Ovary (tissue), 3 donors: Measurements from ENCODE around the gene IQCN.

Source experiments
- CTCF ChIP-seq, 3 donors: fragments of 450-650 bp in 2 of 3; fragments of 200-600 bp in 1 of 3; IDR thresholded peaks; one replicate each; pipeline versions ENCODE4 v1.5.1 to v1.8.0; 2016 to 2022; ENCODE audit warnings: antibody characterized with exemption in 3 of 3, mild to moderate bottlenecking in 1 of 3
- POLR2A ChIP-seq: fragments of 450-650 bp; IDR thresholded peaks from one replicate; pipeline ENCODE4 v1.6.1; 2017; ENCODE audit warnings: antibody characterized with exemption, mild to moderate bottlenecking, moderate library complexity
- donor health status: DM: no; HTN: no; CAD: no.

GRCh38 chr19:18261474-18261873 lies 12.8 kb downstream of the IQCN start:
- TF ChIP-seq CTCF (IDR thresholded peaks at IDR 0.05) (no peak), POLR2A (no peak)
